ENCODE measurements around the gene EIF3D.

DNA sequence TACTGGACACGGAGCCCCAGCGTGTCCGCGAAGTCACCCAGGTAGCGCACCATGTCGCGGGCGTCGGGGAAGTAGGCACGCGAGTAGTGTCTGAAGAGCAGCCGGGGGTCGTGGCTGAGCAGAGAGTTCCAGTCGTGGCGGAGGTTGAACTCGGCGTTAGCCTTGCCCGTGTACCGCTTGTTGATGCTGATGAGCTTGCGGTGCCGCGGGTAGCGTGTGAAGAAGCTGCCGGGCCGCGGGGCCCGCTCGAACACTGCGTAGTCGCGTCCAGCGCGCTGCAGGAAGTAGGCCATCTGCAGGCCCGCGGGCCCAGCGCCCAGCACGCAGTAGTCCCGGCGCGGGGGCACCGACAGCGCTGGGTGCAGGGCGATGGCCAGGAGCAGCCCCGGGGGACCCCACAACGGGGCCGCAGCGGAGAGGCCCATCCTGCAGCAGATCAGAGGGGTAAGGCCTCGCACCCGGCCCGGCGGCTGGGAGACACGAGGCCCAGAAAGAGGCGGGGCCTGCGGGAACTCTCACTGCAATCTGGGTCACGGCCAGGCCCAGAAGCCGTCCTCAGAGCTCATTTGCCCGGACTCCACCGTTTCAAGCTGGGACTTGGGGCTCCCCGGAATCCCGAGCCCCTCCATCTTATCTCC is 22.8 kb downstream of the EIF3D start:
- TF ChIP-seq TAF1 (IDR thresholded peaks at IDR 0.05; ENCODE audit: borderline replicate concordance, low read depth, low read length) (no peak), POLR2A (IDR thresholded peaks at IDR 0.05; ENCODE audit: low read depth, low read length) (no peak), POLR2AphosphoS5 (IDR thresholded peaks at IDR 0.05; ENCODE audit: low read depth, low read length) (no peak)

Measured in GM12892 (cell line).